Uterus (tissue), 2 donors: ENCODE results near the gene MCTP2.

Experiments
- CTCF ChIP-seq, 4 experiments: fragments of 200-600 bp in 2 of 4; fragments of 450-650 bp in 2 of 4; sonication (generic) in 2 of 4; IDR thresholded peaks; one replicate each; pipeline ENCODE4 v1.5.1; 2016 to 2019; ENCODE audit warnings: antibody characterized with exemption in 4 of 4, mild to moderate bottlenecking in 2 of 4, moderate library complexity in 1 of 4
- POLR2A ChIP-seq, 2 donors: fragments of 450-650 bp; IDR thresholded peaks; one replicate each; pipeline ENCODE4 v1.6.1; 2016; ENCODE audit warnings: antibody characterized with exemption in 2 of 2, mild to moderate bottlenecking in 1 of 2, moderate library complexity in 1 of 2

GRCh38 chr15:94385441-94385840, 154.1 kb downstream of the MCTP2 start:
- TF ChIP-seq CTCF (IDR thresholded peaks at IDR 0.05), result no peak
- TF ChIP-seq POLR2A (IDR thresholded peaks at IDR 0.05), result no peak
